Activated CD4-positive, alpha-beta memory T cell treated with anti-CD3 and anti-CD28 coated beads, Interleukin-2, amount 10 ng/mL, durations not matched to agents 7 days and 5 days (primary cell): ENCODE results near the gene TRAF1. TPM values are rescaled to one million over a fixed set of nuclear protein-coding genes. Genes with fewer than 3 reads are reported as not detected.

Source experiments
- CTCF ChIA-PET: fragments of 350-600 bp; sonication (Branson Sonifier 250); formaldehyde crosslinking; loops from one replicate; lab custom pipeline; 2021; ENCODE audit warnings: antibody characterized with exemption, inconsistent platforms; lab: Charles Lee
- POLR2A ChIA-PET: fragments of 350-600 bp; sonication (Branson Sonifier 250); formaldehyde crosslinking; loops from one replicate; lab custom pipeline; 2021; ENCODE audit warnings: antibody characterized with exemption; lab: Charles Lee
- DNase-seq: peaks from one replicate; pipeline ENCODE4 v3.0.0-alpha.2; 2020
- H3K27ac Mint-ChIP-seq: one replicate; pipeline ENCODE4 v1.8.0; 2021; ENCODE audit warnings: mild to moderate bottlenecking, mixed read lengths
- H3K27me3 Mint-ChIP-seq: one replicate; pipeline ENCODE4 v1.8.0; 2021; ENCODE audit warnings: mixed read lengths
- H3K36me3 Mint-ChIP-seq: one replicate; pipeline ENCODE4 v1.8.0; 2021; ENCODE audit warnings: low read depth, mixed read lengths
- H3K4me1 Mint-ChIP-seq: one replicate; pipeline ENCODE4 v1.8.0; 2021; ENCODE audit warnings: mixed read lengths
- H3K4me3 Mint-ChIP-seq: one replicate; pipeline ENCODE4 v1.8.0; 2021; ENCODE audit warnings: mild to moderate bottlenecking, mixed read lengths
- H3K9me3 Mint-ChIP-seq: one replicate; pipeline ENCODE4 v1.8.0; 2021; ENCODE audit warnings: mixed read lengths
- total RNA-seq, 2 experiments: library from RNA; stranded (reverse); gene quantifications; one replicate each; pipeline ENCODE4 v1.2.3, GENCODE V29; 2021

TRAF1 gene
- total RNA-seq, 2 experiments from 2014 or later: 73.6 to 74.3 TPM

GRCh38 chr9:120876842-120877240 is 49.8 kb downstream of the TRAF1 start, which contains the start of gene PHF19:
TSS of gene PHF19 (minus strand) at chr9:120877188. CDS start at chr9:120874741, 2,447 bp downstream.
- no peaks in the 10 kb centered on the region for H3K27me3 Mint-ChIP-seq
- ChIA-PET POLR2A (interaction anchor here (0.7 to 18.3 kb wide), 17 partner anchors 8 to 325 kb away, joined by 3 to 864 read pairs (median 6); partner anchors contain the start of genes CNTRL, FBXW2, MEGF9 and PSMD5), CTCF (interaction anchor here (1.3 to 6.1 kb wide), 5 partner anchors 9 to 54 kb away, joined by 4 to 59 read pairs (median 5); no protein-coding TSS in a partner anchor)
- H3K4me1 Mint-ChIP-seq: peaks cover 78% of the 10 kb centered on the region
- peak within 1 kb of the TSS; percentile 100 for H3K27ac Mint-ChIP-seq
- no peak for DNase-seq
- H3K9me3 Mint-ChIP-seq: no peaks in the 10 kb centered on the region
- peak within 1 kb of the TSS; percentile 94 for H3K4me3 Mint-ChIP-seq
- peaks cover 53% of the 10 kb centered on the region for H3K36me3 Mint-ChIP-seq

- Mint-ChIP-seq H3K9me3 (no peaks in the 10 kb centered on the region), H3K27me3 (no peaks in the 10 kb centered on the region), H3K27ac (peak overlapping the region; percentile 98), H3K36me3 (peaks cover 59% of the 10 kb centered on the region), H3K4me1 (peaks cover 76% of the 10 kb centered on the region), H3K4me3 (peak overlapping the region; percentile 94)
- ChIA-PET POLR2A (interaction anchor here (0.7 to 18.3 kb wide), 20 partner anchors 7 to 326 kb away, joined by 3 to 864 read pairs (median 4); partner anchors contain the start of genes CNTRL, FBXW2, MEGF9 and PSMD5), CTCF (interaction anchor here (1.6 to 6.1 kb wide), 4 partner anchors 14 to 49 kb away, joined by 4 to 59 read pairs (median 4); no protein-coding TSS in a partner anchor)
- DNase-seq: peak; percentile 94
Measured at GRCh38 chr9:120875954-120876841, 50.4 kb downstream of the TRAF1 start.

- ChIA-PET CTCF (interaction anchor here (0.6 to 6.1 kb wide), 3 partner anchors 14 to 50 kb away, joined by 3 to 59 read pairs (median 4); no protein-coding TSS in a partner anchor), POLR2A (interaction anchor here (0.9 to 18.3 kb wide), 9 partner anchors 15 to 200 kb away, joined by 3 to 864 read pairs (median 8); partner anchors contain the start of genes CNTRL, FBXW2, PSMD5 and TRAF1)
- Mint-ChIP-seq H3K27me3 (no peaks in the 10 kb centered on the region), H3K36me3 (peaks cover 65% of the 10 kb centered on the region), H3K27ac (peak overlapping the region; percentile 98), H3K4me1 (peaks cover 77% of the 10 kb centered on the region), H3K4me3 (peak overlapping the region; percentile 94), H3K9me3 (no peaks in the 10 kb centered on the region)
- DNase-seq: no peak
Measured at GRCh38 chr9:120875643-120875953, 51.0 kb downstream of the TRAF1 start.

- Mint-ChIP-seq H3K4me1 (peaks cover 76% of the 10 kb centered on the region), H3K4me3 (peak overlapping the region; percentile 94), H3K36me3 (peaks cover 66% of the 10 kb centered on the region), H3K27ac (peak overlapping the region; percentile 98), H3K27me3 (no peaks in the 10 kb centered on the region), H3K9me3 (no peaks in the 10 kb centered on the region)
- CTCF ChIA-PET: interaction anchor here (0.6 to 6.1 kb wide), 5 partner anchors 15 to 56 kb away, joined by 3 to 59 read pairs (median 4); no protein-coding TSS in a partner anchor
- POLR2A ChIA-PET: interaction anchor here (0.9 to 18.3 kb wide), 9 partner anchors 15 to 200 kb away, joined by 3 to 864 read pairs (median 8); partner anchors contain the start of genes CNTRL, FBXW2, PSMD5 and TRAF1
- DNase-seq: no peak
Measured at GRCh38 chr9:120875195-120875565, 51.4 kb downstream of the TRAF1 start.

GRCh38 chr9:120874226-120875194 is 52.1 kb downstream of the TRAF1 start:
- ChIA-PET CTCF (interaction anchor here (0.6 to 2.4 kb wide), 7 partner anchors 16 to 62 kb away, joined by 3 to 26 read pairs (median 4); no protein-coding TSS in a partner anchor), POLR2A (interaction anchor here (0.9 to 18.3 kb wide), 9 partner anchors 16 to 201 kb away, joined by 3 to 864 read pairs (median 8); partner anchors contain the start of genes CNTRL, FBXW2, PSMD5 and TRAF1)
- no peaks in the 10 kb centered on the region for H3K27me3 Mint-ChIP-seq
- peak overlapping the region; percentile 98 for H3K27ac Mint-ChIP-seq
- H3K36me3 Mint-ChIP-seq: peaks cover 73% of the 10 kb centered on the region
- peaks cover 77% of the 10 kb centered on the region for H3K4me1 Mint-ChIP-seq
- no peak for DNase-seq
- no peaks in the 10 kb centered on the region for H3K9me3 Mint-ChIP-seq
- H3K4me3 Mint-ChIP-seq: peak overlapping the region; percentile 94

- ChIA-PET POLR2A (interaction anchor here (1.2 to 18.3 kb wide), 12 partner anchors 16 to 201 kb away, joined by 3 to 864 read pairs (median 5); partner anchors contain the start of genes CNTRL, FBXW2, PSMD5 and TRAF1), CTCF (interaction anchor here (0.5 to 2.4 kb wide), 12 partner anchors 17 to 118 kb away, joined by 3 to 26 read pairs (median 6); no protein-coding TSS in a partner anchor)
- Mint-ChIP-seq H3K4me1 (peaks cover 73% of the 10 kb centered on the region), H3K36me3 (peaks cover 75% of the 10 kb centered on the region), H3K27me3 (no peaks in the 10 kb centered on the region), H3K27ac (peak overlapping the region; percentile 98), H3K4me3 (peak overlapping the region; percentile 94), H3K9me3 (no peaks in the 10 kb centered on the region)
- DNase-seq: no peak
Measured at GRCh38 chr9:120873512-120873911, 53.1 kb downstream of the TRAF1 start.

- Mint-ChIP-seq H3K9me3 (no peaks in the 10 kb centered on the region), H3K4me3 (peak overlapping the region; percentile 94), H3K27ac (peak overlapping the region; percentile 98), H3K27me3 (no peaks in the 10 kb centered on the region), H3K36me3 (peaks cover 79% of the 10 kb centered on the region), H3K4me1 (peaks cover 72% of the 10 kb centered on the region)
- ChIA-PET CTCF (interaction anchor here (0.8 to 2.4 kb wide), 14 partner anchors 17 to 117 kb away, joined by 3 to 26 read pairs (median 5); partner anchors contain the start of genes FBXW2 and TRAF1), POLR2A (interaction anchor here (1.1 to 18.3 kb wide), 14 partner anchors 15 to 248 kb away, joined by 3 to 864 read pairs (median 5); partner anchors contain the start of genes CNTRL, FBXW2, MEGF9 and PSMD5)
- DNase-seq: no peak
Measured at GRCh38 chr9:120872791-120873502, 53.6 kb downstream of the TRAF1 start.

GRCh38 chr9:120870206-120870605 is 56.4 kb downstream of the TRAF1 start:
- H3K36me3 Mint-ChIP-seq: peaks cover 87% of the 10 kb centered on the region
- no peak overlapping the region for H3K4me3 Mint-ChIP-seq
- H3K27ac Mint-ChIP-seq: peak overlapping the region; percentile 92
- ChIA-PET CTCF (interaction anchor here (0.9 to 4.9 kb wide), 6 partner anchors 22 to 190 kb away, joined by 3 to 66 read pairs (median 8); no protein-coding TSS in a partner anchor), POLR2A (interaction anchor here (0.7 to 18.3 kb wide), 9 partner anchors 7 to 77 kb away, joined by 3 to 864 read pairs (median 10); partner anchors contain the start of genes FBXW2, PHF19 and TRAF1)
- H3K4me1 Mint-ChIP-seq: peaks cover 66% of the 10 kb centered on the region
- no peaks in the 10 kb centered on the region for H3K27me3 Mint-ChIP-seq
- no peak for DNase-seq
- H3K9me3 Mint-ChIP-seq: no peaks in the 10 kb centered on the region

- Mint-ChIP-seq H3K4me1 (peaks cover 61% of the 10 kb centered on the region), H3K27ac (peak overlapping the region; percentile 92), H3K4me3 (peak overlapping the region; percentile 87), H3K27me3 (no peaks in the 10 kb centered on the region), H3K36me3 (peaks cover 85% of the 10 kb centered on the region), H3K9me3 (no peaks in the 10 kb centered on the region)
- ChIA-PET POLR2A (interaction anchor here (1.2 to 18.3 kb wide), 12 partner anchors 8 to 206 kb away, joined by 3 to 864 read pairs (median 15); partner anchors contain the start of genes CNTRL, FBXW2, PHF19 and PSMD5), CTCF (interaction anchor here (0.9 to 5.8 kb wide), 12 partner anchors 23 to 190 kb away, joined by 3 to 66 read pairs (median 8); no protein-coding TSS in a partner anchor)
- DNase-seq: no peak
Measured at GRCh38 chr9:120869726-120870125, 56.9 kb downstream of the TRAF1 start.

GRCh38 chr9:120869360-120869687 is 57.3 kb downstream of the TRAF1 start:
- DNase-seq: no peak
- peak overlapping the region; percentile 92 for H3K27ac Mint-ChIP-seq
- peaks cover 57% of the 10 kb centered on the region for H3K4me1 Mint-ChIP-seq
- peaks cover 81% of the 10 kb centered on the region for H3K36me3 Mint-ChIP-seq
- peak overlapping the region; percentile 87 for H3K4me3 Mint-ChIP-seq
- CTCF ChIA-PET: interaction anchor here (0.6 to 5.8 kb wide), 14 partner anchors 23 to 191 kb away, joined by 3 to 66 read pairs (median 8); no protein-coding TSS in a partner anchor
- H3K27me3 Mint-ChIP-seq: no peaks in the 10 kb centered on the region
- no peaks in the 10 kb centered on the region for H3K9me3 Mint-ChIP-seq
- POLR2A ChIA-PET: interaction anchor here (0.9 to 18.3 kb wide), 13 partner anchors 8 to 206 kb away, joined by 3 to 864 read pairs (median 13); partner anchors contain the start of genes CNTRL, FBXW2, PHF19 and PSMD5
